K562 (cell line): ENCODE results near the gene GATC. TPM values are rescaled to one million over a fixed set of nuclear protein-coding genes. Genes with fewer than 3 reads are reported as not detected.

Experiments
- ETV6 ChIP-seq, 3 experiments: fragments of 150-350 bp in 1 of 3; sonication (generic) in 1 of 3; formaldehyde crosslinking in 1 of 3; IDR thresholded peaks; 2 replicates each; pipeline versions ENCODE4 v1.6.1 to v1.8.0; 2014 to 2022; ENCODE audit warnings: borderline replicate concordance in 2 of 3, low read depth in 2 of 3, antibody characterized with exemption in 1 of 3, low read length in 1 of 3, mild to moderate bottlenecking in 1 of 3, missing genetic modification reagents in 1 of 3
- FUS ChIP-seq: fragments of 200-400 bp; formaldehyde crosslinking; optimal IDR thresholded peaks from 2 replicates; pipeline ENCODE3; 2017; ENCODE audit warnings: low read depth, low read length
- RBM39 ChIP-seq: fragments of 200-400 bp; formaldehyde crosslinking; optimal IDR thresholded peaks from 2 replicates; pipeline ENCODE3; 2018; ENCODE audit warnings: low read depth, low read length
- polyA plus RNA-seq, 8 experiments: library from polyadenylated mRNA; depleted of rRNA in 4 of 8; stranded (reverse) in 5 of 8; unstranded in 3 of 8; fragments of >200 nt; fragmentation: Nextera tagmentation in 2 of 8; fragmentation: Illumina TruSeq in 1 of 8; extraction: Ambion mirVana in 2 of 8; extraction: Trizol in 1 of 8; gene quantifications; 2 replicates each; pipeline versions ENCODE4 v1.2.1 to v1.2.3, GENCODE V29; 2011 to 2014; ENCODE audit warnings: inconsistent platforms in 1 of 8, missing spikeins in 1 of 8
- total RNA-seq, 7 experiments: library from RNA; depleted of rRNA in 6 of 7; stranded (reverse); fragments of >200 nt in 6 of 7; fragmentation: Illumina TruSeq in 2 of 7; extraction: Trizol in 2 of 7; gene quantifications; 2 replicates each; pipeline versions ENCODE4 v1.2.1 to v1.2.3, GENCODE V29; 2011 to 2021; ENCODE audit warnings: low replicate concordance in 1 of 7
- TF ChIP-seq, protein P1 (sequence below), 2 experiments: fragments of 450-650 bp in 1 of 2; sonication (generic) in 1 of 2; formaldehyde crosslinking in 1 of 2; IDR thresholded peaks; 2 replicates each; pipeline versions ENCODE4 v1.7.1 to v1.9.0; 2016 to 2022; ENCODE audit warnings: inconsistent platforms in 1 of 2, mild to moderate bottlenecking in 1 of 2, missing genetic modification reagents in 1 of 2
- TF ChIP-seq, protein P2 (sequence below): sonication (generic); formaldehyde crosslinking; IDR thresholded peaks from 2 replicates; pipeline ENCODE4 v1.8.1; 2022; ENCODE audit warnings: missing genetic modification reagents

The GATC gene
- total and polyA plus RNA-seq, 9 of the 15 experiments (the other 6 are each of a cell fraction or from before 2014, with no cell fraction given), result 5.8 to 52.6 (median 28.2) TPM

DNA sequence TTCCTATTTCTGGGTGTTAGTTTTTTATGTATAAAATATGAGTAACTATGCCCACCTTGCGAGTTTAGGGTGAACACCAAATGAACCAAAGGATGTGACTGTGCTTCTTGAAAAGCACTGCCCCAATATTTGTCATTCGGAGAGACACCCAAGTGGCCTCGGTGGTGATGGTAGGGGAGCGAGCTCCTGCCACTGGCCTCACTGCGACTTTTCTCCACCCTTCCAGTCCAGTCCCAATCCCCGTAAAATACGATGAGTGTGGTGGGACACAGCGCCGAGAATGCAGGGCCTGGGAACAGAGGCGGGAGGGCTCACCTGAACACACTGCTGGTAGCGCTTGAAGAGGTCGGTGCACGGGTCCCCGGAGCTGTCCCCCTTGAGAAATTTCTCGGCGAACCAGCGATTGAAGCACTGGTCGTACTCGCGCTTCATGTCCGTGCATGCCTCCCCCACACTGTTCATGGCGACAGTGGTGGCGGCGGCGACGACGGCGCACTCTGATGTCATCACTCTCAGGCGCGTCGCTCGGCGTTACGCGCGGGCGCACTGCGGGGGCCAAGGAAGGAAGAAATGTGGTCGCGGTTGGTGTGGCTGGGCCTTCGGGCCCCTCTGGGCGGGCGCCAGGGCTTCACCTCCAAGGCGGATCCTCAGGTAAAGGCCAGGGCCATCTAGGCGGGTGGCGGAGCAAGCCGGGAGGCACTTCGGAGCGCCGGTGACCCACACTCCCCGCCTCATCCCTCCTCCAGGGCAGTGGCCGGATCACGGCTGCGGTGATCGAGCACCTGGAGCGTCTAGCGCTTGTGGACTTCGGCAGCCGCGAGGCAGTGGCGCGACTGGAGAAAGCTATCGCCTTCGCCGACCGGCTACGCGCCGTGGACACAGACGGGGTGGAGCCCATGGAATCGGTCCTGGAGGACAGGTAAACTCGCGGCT is at the start of gene GATC, which contains the start of gene TRIAP1 (continued):
- TF ChIP-seq, protein P1, sequence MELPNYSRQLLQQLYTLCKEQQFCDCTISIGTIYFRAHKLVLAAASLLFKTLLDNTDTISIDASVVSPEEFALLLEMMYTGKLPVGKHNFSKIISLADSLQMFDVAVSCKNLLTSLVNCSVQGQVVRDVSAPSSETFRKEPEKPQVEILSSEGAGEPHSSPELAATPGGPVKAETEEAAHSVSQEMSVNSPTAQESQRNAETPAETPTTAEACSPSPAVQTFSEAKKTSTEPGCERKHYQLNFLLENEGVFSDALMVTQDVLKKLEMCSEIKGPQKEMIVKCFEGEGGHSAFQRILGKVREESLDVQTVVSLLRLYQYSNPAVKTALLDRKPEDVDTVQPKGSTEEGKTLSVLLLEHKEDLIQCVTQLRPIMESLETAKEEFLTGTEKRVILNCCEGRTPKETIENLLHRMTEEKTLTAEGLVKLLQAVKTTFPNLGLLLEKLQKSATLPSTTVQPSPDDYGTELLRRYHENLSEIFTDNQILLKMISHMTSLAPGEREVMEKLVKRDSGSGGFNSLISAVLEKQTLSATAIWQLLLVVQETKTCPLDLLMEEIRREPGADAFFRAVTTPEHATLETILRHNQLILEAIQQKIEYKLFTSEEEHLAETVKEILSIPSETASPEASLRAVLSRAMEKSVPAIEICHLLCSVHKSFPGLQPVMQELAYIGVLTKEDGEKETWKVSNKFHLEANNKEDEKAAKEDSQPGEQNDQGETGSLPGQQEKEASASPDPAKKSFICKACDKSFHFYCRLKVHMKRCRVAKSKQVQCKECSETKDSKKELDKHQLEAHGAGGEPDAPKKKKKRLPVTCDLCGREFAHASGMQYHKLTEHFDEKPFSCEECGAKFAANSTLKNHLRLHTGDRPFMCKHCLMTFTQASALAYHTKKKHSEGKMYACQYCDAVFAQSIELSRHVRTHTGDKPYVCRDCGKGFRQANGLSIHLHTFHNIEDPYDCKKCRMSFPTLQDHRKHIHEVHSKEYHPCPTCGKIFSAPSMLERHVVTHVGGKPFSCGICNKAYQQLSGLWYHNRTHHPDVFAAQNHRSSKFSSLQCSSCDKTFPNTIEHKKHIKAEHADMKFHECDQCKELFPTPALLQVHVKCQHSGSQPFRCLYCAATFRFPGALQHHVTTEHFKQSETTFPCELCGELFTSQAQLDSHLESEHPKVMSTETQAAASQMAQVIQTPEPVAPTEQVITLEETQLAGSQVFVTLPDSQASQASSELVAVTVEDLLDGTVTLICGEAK (IDR thresholded peaks at IDR 0.05), result peak; percentile 47; the same call in 1 of the 2 replicates
- TF ChIP-seq, protein P1 (CRISPR knock-in tag; IDR thresholded peaks at IDR 0.05), result no peak
- peak; percentile 18 for TF ChIP-seq RBM39
- TF ChIP-seq FUS, result no peak
- TF ChIP-seq ETV6 (IDR thresholded peaks at IDR 0.05; ENCODE audit: borderline replicate concordance in 1 of 2, low read depth in 2 of 2, low read length in 1 of 2), result no peak
- 0 out of 2 replicates have a peak, but pooled peaks have one; percentile 50 for TF ChIP-seq ETV6 (CRISPR knock-in tag; IDR thresholded peaks at IDR 0.05; ENCODE audit: borderline replicate concordance)
- TF ChIP-seq, protein P2, sequence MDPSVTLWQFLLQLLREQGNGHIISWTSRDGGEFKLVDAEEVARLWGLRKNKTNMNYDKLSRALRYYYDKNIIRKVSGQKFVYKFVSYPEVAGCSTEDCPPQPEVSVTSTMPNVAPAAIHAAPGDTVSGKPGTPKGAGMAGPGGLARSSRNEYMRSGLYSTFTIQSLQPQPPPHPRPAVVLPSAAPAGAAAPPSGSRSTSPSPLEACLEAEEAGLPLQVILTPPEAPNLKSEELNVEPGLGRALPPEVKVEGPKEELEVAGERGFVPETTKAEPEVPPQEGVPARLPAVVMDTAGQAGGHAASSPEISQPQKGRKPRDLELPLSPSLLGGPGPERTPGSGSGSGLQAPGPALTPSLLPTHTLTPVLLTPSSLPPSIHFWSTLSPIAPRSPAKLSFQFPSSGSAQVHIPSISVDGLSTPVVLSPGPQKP (CRISPR knock-in tag), result no peak
